H9 (cell line): ENCODE data around the gene STAT3. TPM values are rescaled to one million over a fixed set of nuclear protein-coding genes. Genes with fewer than 3 reads are reported as not detected.

Experiments used
- DNase-seq: peaks from one replicate; pipeline ENCODE4 v3.0.0-alpha.2; 2017
- H2AFZ ChIP-seq: one replicate; pipeline ENCODE4 v1.6.1; 2013; ENCODE audit warnings: mild to moderate bottlenecking, low read length, control low read depth, moderate library complexity
- H2AK5ac ChIP-seq: 2 replicates; pipeline ENCODE4 v1.6.1; 2013; ENCODE audit warnings: low read length, control low read depth, mixed read lengths; ENCODE audit not compliant: insufficient read length
- H2BK120ac ChIP-seq: one replicate; pipeline ENCODE4 v1.6.1; 2013; ENCODE audit warnings: low read depth, mild to moderate bottlenecking, low read length, control low read depth, inconsistent platforms; ENCODE audit not compliant: poor library complexity, severe bottlenecking
- H2BK12ac ChIP-seq: 2 replicates; pipeline ENCODE4 v1.6.1; 2013; ENCODE audit warnings: low read length, control low read depth, mixed read lengths, low read depth; ENCODE audit not compliant: insufficient read length
- H2BK15ac ChIP-seq: 2 replicates; pipeline ENCODE4 v1.6.1; 2013; ENCODE audit warnings: low read depth, low read length, control low read depth
- H2BK20ac ChIP-seq: one replicate; pipeline ENCODE4 v1.6.1; 2013; ENCODE audit warnings: low read depth, mild to moderate bottlenecking, low read length, control low read depth, inconsistent platforms; ENCODE audit not compliant: poor library complexity, severe bottlenecking
- H2BK5ac ChIP-seq: 2 replicates; pipeline ENCODE4 v1.6.1; 2013; ENCODE audit warnings: low read length, control low read depth, mixed read lengths; ENCODE audit not compliant: insufficient read length
- H3K14ac ChIP-seq: 2 replicates; pipeline ENCODE4 v1.6.1; 2013; ENCODE audit warnings: low read length, control low read depth; ENCODE audit not compliant: insufficient read depth
- H3K18ac ChIP-seq: 2 replicates; pipeline ENCODE4 v1.6.1; 2013; ENCODE audit warnings: low read depth, mild to moderate bottlenecking, mixed read lengths, low read length, control low read depth; ENCODE audit not compliant: insufficient read length
- H3K23ac ChIP-seq: 2 replicates; pipeline ENCODE4 v1.6.1; 2013; ENCODE audit warnings: low read length, control low read depth, mixed read lengths, low read depth; ENCODE audit not compliant: insufficient read length
- H3K23me2 ChIP-seq: 2 replicates; pipeline ENCODE4 v1.6.1; 2013; ENCODE audit warnings: low read depth, mild to moderate bottlenecking, mixed read lengths, low read length, control low read depth; ENCODE audit not compliant: insufficient read length, poor library complexity, severe bottlenecking
- H3K27ac ChIP-seq: 2 replicates; pipeline ENCODE4 v1.5.1; 2013; ENCODE audit warnings: low read length, control low read depth, mixed read lengths, low read depth; ENCODE audit not compliant: insufficient read length
- H3K27me3 ChIP-seq: 2 replicates; pipeline ENCODE4 v1.6.1; 2013; ENCODE audit warnings: low read length, control low read depth, inconsistent platforms; ENCODE audit not compliant: insufficient read depth
- H3K4ac ChIP-seq: 2 replicates; pipeline ENCODE4 v1.6.1; 2013; ENCODE audit warnings: low read depth, mild to moderate bottlenecking, control low read depth, inconsistent platforms, low read length, moderate library complexity
- H3K4me1 ChIP-seq: 2 replicates; pipeline ENCODE4 v1.6.1; 2013; ENCODE audit warnings: low read length, control low read depth, inconsistent platforms; ENCODE audit not compliant: insufficient read depth
- H3K4me2 ChIP-seq: 2 replicates; pipeline ENCODE4 v1.6.1; 2013; ENCODE audit warnings: low read length, control low read depth, mixed read lengths; ENCODE audit not compliant: insufficient read length, insufficient read depth
- H3K56ac ChIP-seq: 2 replicates; pipeline ENCODE4 v1.6.1; 2013; ENCODE audit warnings: low read depth, mild to moderate bottlenecking, mixed read lengths, low read length, control low read depth; ENCODE audit not compliant: insufficient read length
- H3K79me1 ChIP-seq: 2 replicates; pipeline ENCODE4 v1.6.1; 2013; ENCODE audit warnings: low read depth, mild to moderate bottlenecking, moderate library complexity, low read length, control low read depth, inconsistent platforms; ENCODE audit not compliant: insufficient read depth, poor library complexity, severe bottlenecking
- H3K79me2 ChIP-seq: 2 replicates; pipeline ENCODE4 v1.6.1; 2013; ENCODE audit warnings: low read length, control low read depth, inconsistent platforms; ENCODE audit not compliant: insufficient read depth
- H3K9ac ChIP-seq: 2 replicates; pipeline ENCODE4 v1.6.1; 2013; ENCODE audit warnings: low read length, control low read depth, mixed read lengths; ENCODE audit not compliant: insufficient read length; ENCODE audit errors: extremely low read depth
- H3K9me3 ChIP-seq: one replicate; pipeline ENCODE4 v1.6.1; 2013; ENCODE audit warnings: low read depth, low read length, inconsistent platforms; ENCODE audit not compliant: control insufficient read depth
- H3T11ph ChIP-seq: one replicate; pipeline ENCODE4 v1.6.1; 2013; ENCODE audit warnings: mild to moderate bottlenecking, low read length, control low read depth, inconsistent platforms
- H4K20me1 ChIP-seq: one replicate; pipeline ENCODE4 v1.6.1; 2013; ENCODE audit not compliant: control insufficient read depth, insufficient read length, insufficient read depth
- H4K5ac ChIP-seq: 2 replicates; pipeline ENCODE4 v1.6.1; 2013; ENCODE audit warnings: low read depth, mild to moderate bottlenecking, mixed read lengths, low read length, control low read depth; ENCODE audit not compliant: insufficient read length
- H4K8ac ChIP-seq: replicated peaks from 2 replicates; pipeline ENCODE4 v1.6.1; 2013; ENCODE audit warnings: low read length, control low read depth, mixed read lengths, low read depth; ENCODE audit not compliant: insufficient read length
- H4K91ac ChIP-seq: 2 replicates; pipeline ENCODE4 v1.6.1; 2013; ENCODE audit warnings: low read depth, mild to moderate bottlenecking, moderate library complexity, mixed read lengths, low read length, control low read depth; ENCODE audit not compliant: insufficient read length
- H3K27ac Mint-ChIP-seq, 3 experiments: 2 replicates in 2 of 3; 3 replicates in 1 of 3; pipeline ENCODE4 v1.8.0; 2020 to 2021; ENCODE audit warnings: mixed read lengths in 3 of 3, mild to moderate bottlenecking in 1 of 3, moderate library complexity in 1 of 3
- H3K27me3 Mint-ChIP-seq: 2 replicates; pipeline ENCODE4 v1.8.0; 2021; ENCODE audit warnings: low read depth, mild to moderate bottlenecking, moderate library complexity, mixed read lengths
- H3K36me3 Mint-ChIP-seq, 3 experiments: 2 replicates in 2 of 3; 3 replicates in 1 of 3; pipeline ENCODE4 v1.8.0; 2020 to 2021; ENCODE audit warnings: low read depth in 3 of 3, mixed read lengths in 3 of 3; ENCODE audit not compliant: insufficient read depth in 1 of 3
- H3K4me1 Mint-ChIP-seq, 2 experiments: 2 replicates each; pipeline ENCODE4 v1.8.0; 2020; ENCODE audit warnings: mixed read lengths in 2 of 2
- H3K4me3 Mint-ChIP-seq, 2 experiments: 2 replicates in 1 of 2; 3 replicates in 1 of 2; pipeline ENCODE4 v1.8.0; 2020 to 2021; ENCODE audit warnings: mild to moderate bottlenecking in 2 of 2, mixed read lengths in 2 of 2, moderate library complexity in 1 of 2
- H3K9me3 Mint-ChIP-seq, 2 experiments: 2 replicates in 1 of 2; 3 replicates in 1 of 2; pipeline ENCODE4 v1.8.0; 2020; ENCODE audit warnings: mild to moderate bottlenecking in 2 of 2, mixed read lengths in 2 of 2, moderate library complexity in 1 of 2
- WGBS: extraction: QIAGEN DNeasy Blood & Tissue Kit; methylation state at CpG from one replicate; pipeline ENCODE4 v1.1.7; 2013; ENCODE audit warnings: missing lambda C conversion rate, low lambda C conversion rate, mixed read lengths; ENCODE audit not compliant: insufficient read length; ENCODE audit errors: extremely low coverage; 5-methylcytosine and 5-hydroxymethylcytosine counted together
- total RNA-seq: library from RNA; stranded (reverse); gene quantifications from 2 replicates; pipeline ENCODE4 v1.2.1, GENCODE V29; 2021
- TF ChIP-seq, protein P1 (sequence below): fragments of 200-600 bp; sonication (generic); conservative IDR thresholded peaks from 3 replicates; pipeline ENCODE4 v1.8.0; 2021; ENCODE audit warnings: antibody characterized with exemption, mild to moderate bottlenecking

The STAT3 gene
- total RNA-seq, 1 experiment from 2014 or later, result 83.2 TPM

DNA sequence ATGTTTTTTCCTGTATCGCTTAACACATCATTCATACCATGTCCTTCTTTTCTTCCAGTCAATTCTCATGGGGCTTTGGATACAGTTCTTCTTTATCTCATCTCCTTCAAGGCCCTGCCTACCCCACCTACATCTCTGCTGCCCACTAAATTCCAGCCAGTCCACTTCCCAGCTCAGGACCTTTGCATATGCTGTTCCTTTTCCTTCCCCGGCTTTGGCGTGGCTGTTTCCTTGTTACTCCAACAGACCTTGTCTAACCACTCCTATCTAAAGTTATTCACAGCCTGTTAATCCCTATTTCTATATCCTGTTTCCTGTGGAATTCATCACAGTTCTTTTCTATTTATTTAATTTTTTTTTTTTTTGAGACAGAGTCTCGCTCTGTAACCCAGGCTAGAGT is 6.6 kb upstream of the STAT3 start:
- Histone ChIP-seq H3K18ac (no peak overlapping the region), H3K4ac (no peak overlapping the region), H2AFZ (no peak overlapping the region), H3K14ac (no peak overlapping the region), H3K23ac (no peak overlapping the region), H2BK5ac (no peak overlapping the region), H4K8ac (no peak overlapping the region), H2BK15ac (no peak overlapping the region), H3K27ac (no peak overlapping the region), H3K79me2 (no peaks in the 10 kb centered on the region), H4K20me1 (no peaks in the 10 kb centered on the region), H2BK12ac (no peak overlapping the region), H4K5ac (no peak overlapping the region), H2BK20ac (no peak overlapping the region), H3K27me3 (no peaks in the 10 kb centered on the region), H3K9ac (no peak overlapping the region), H3T11ph (no peak overlapping the region), H3K9me3 (no peaks in the 10 kb centered on the region), H3K4me2 (no peak overlapping the region), H3K4me1 (no peaks in the 10 kb centered on the region), H2BK120ac (no peak overlapping the region), H2AK5ac (no peak overlapping the region), H4K91ac (no peak overlapping the region), H3K23me2 (no peaks in the 10 kb centered on the region), H3K79me1 (no peaks in the 10 kb centered on the region), H3K56ac (no peak overlapping the region)
- Mint-ChIP-seq H3K27me3 (no peaks in the 10 kb centered on the region; the same call in 1 of the 2 replicates), H3K27ac (peak overlapping the region in 1 of 3 experiments; percentile 57; a peak in 1 of 7 replicates), H3K4me3 (no peak overlapping the region; a peak in 1 of 5 replicates), H3K36me3 (no peaks in the 10 kb centered on the region), H3K4me1 (peaks cover 20 to 21% of the 10 kb centered on the region in 2 experiments), H3K9me3 (no peaks in the 10 kb centered on the region; a peak in 1 of 5 replicates)
- no CpG with 5 or more reads among the region's 4 CpGs for WGBS
- TF ChIP-seq, protein P1, sequence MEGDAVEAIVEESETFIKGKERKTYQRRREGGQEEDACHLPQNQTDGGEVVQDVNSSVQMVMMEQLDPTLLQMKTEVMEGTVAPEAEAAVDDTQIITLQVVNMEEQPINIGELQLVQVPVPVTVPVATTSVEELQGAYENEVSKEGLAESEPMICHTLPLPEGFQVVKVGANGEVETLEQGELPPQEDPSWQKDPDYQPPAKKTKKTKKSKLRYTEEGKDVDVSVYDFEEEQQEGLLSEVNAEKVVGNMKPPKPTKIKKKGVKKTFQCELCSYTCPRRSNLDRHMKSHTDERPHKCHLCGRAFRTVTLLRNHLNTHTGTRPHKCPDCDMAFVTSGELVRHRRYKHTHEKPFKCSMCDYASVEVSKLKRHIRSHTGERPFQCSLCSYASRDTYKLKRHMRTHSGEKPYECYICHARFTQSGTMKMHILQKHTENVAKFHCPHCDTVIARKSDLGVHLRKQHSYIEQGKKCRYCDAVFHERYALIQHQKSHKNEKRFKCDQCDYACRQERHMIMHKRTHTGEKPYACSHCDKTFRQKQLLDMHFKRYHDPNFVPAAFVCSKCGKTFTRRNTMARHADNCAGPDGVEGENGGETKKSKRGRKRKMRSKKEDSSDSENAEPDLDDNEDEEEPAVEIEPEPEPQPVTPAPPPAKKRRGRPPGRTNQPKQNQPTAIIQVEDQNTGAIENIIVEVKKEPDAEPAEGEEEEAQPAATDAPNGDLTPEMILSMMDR, result no peak
- DNase-seq, result no peak
